NCI-H2171 treated with DMSO at 0.1 percent for 48 hours (cell line): ENCODE results near the gene TOMM5.
A peak's percentile ranks its signal among the peaks of the same experiment; 100 is the strongest.

Experiments used
- DNase-seq: peaks from one replicate; lab custom pipeline; 2025; lab: John Stamatoyannopoulos, UW

The TOMM5 gene

DNA sequence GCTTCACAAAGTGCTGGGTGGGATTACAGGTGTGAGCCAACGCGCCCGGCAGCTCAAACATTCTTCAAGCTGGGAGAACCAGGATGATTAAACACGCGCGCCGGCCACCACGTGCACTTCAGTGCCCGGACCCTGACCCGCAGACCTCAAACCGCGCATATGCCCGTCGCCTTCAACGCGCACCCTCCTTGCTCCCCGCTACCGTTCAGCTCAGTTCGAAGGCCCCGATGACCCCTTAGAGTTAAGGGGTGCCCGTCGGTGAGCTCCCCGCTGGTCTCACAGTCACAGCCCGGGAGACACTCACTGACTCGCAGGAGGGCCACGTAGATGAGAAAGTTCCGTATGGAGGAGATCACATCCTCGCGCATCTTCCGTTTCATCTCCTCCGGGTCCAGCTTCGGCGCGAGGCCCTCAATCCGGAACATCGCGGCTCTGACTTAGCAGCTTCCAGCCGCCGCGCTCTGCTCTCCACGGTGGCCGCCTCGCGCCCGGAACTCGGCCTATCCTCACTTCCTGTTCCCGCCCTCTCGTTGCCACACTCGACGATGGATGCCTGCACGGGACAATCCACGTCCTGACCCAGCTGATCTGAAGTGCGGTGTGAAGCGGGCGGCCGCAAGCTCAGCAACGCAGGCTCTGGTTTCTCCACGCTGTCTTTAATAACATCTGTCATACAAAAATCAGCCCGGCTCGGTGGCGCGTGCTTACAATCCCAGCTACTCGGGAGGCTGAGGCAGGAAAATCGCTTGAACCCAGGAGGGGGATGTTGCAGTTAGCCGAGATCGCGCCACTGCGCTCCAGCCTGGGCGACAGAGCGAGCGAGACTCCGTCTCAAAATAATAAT lies at the start of gene TOMM5:
Gene TOMM5, minus strand, starts transcription at position 490 of the 844 bp plus-strand sequence. Its CDS starts 65 bp downstream, at position 425.
- peak; percentile 84 for DNase-seq

DNA sequence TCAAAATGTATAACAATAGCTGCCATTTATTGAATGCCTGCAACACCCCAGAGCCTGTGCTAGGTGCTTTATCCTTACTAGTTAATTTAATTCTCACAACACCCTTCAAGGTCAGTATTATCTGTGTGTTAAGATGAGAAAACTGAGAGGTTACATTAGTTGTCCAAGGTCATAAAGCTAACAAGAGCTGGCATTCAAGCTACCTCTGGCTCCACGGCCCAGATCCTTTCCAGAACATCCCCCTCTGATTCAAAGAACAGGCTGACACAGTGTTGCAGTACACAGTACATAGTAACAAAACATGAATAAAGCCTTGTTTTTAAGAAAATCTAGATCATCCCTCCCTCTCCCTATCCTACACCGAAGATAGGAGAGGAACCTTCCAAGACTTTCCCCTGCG lies 48.9 kb upstream of the TOMM5 start:
- DNase-seq: no peak

DNA sequence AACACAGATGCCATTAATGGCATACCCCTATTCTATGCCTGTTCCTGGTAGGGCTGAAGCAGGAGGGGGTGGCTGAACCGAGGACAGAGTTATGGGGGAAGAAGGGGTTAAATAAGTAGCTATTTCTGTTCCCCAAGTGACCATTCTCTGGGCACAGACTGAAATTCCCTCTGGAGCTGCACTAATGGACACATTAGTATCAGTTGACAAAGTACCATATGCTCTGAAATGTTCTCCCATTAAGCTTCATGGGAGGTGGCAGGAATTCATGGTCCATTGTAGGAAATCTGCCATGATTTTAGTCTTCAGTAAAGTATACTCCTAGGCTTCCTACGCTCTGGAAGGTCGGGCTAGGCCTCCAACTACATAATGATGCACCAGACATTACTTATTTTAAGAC lies 47.8 kb upstream of the TOMM5 start:
- DNase-seq: peak; percentile 87

DNA sequence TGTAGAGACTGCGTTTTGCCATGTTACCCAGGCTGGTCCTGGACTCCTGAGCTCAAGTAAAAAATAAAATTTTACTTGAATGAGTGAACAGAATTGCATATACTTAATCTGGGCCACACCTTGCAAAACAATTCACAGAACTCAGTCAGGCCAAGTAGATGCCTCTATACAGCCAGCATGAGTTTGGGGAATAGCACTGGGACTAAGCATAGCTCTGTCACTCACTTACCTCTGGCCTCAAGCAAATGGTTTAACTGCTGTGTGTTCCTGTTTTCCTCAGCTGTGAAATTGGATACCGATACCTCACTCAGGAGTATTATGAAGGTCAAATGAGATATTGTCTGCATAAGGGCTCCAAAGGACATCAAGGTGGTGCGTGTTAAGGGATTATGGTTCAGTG lies 47.4 kb upstream of the TOMM5 start:
- peak; percentile 78 for DNase-seq

DNA sequence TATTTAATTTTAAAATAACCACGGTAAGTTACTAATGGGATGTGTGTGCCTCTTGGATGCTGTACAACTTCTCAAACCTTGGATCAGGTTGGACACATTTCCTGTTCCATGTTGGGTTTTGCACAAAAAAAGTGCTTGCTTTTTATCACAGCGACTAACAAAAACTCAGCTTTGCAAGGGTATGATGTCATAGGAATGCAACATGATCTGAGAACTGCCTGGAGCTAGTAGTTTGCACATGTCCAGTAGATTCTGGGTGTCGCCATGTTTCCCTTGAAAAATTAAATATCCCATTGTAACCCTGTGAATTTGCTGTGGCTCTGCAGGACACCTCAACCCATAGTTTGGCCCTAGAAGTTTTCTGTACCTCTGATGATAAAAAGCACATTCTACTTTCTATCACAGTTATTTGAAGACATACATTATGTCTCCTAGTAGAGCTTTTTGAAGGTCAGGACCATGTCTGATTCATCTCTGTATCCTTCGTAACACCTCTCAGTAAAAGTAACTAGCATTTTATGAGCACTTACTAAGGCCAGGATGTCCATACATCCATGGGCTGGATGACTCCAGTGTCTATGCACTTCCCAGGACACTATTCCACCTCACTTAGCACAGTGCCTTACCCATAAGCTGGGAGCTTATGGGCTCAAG lies 46.8 kb upstream of the TOMM5 start:
- no peak for DNase-seq

DNA sequence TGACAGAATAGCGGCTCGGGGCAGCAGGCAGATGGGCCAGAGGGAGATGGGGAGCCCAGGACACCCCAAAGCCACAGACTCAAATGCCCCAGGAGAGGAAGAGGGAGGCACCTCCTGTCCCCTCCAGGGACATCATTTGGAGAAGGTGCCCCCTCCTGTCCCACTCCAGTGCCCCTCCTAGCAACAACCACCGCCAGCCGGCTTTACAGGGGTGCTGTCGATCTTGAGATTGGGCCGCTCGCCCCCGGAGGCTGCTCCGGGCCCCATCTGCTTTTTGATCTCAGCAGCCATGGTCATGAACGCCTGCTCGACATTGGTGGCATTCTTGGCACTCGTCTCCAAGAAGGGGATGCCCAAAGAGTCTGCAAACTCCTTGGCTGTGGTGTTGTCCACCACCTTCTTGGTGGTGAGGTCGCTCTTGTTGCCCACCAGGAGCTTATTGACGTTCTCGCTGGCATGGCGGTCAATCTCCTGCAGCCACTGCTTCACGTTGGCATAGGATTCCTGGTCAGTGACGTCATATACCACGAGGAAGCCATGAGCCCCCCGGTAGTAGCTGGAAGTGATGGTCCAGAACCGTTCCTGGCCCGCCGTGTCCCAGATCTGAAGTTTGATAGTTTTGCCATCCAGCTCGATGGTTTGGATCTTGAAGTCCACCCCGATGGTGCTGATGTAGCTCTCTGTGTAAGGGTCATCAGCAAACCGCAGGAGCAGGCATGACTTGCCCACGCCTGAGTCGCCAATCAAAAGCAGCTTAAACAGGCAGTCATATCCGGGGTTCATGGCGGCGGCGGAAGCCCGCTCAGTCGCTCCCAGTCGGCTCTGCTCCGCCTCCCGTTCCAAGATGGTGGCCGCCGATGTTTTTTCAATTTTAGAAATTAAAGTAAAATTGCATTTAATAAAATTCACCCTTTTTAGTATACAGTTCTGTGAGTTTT lies 44.4 kb upstream of the TOMM5 start:
- DNase-seq: no peak

DNA sequence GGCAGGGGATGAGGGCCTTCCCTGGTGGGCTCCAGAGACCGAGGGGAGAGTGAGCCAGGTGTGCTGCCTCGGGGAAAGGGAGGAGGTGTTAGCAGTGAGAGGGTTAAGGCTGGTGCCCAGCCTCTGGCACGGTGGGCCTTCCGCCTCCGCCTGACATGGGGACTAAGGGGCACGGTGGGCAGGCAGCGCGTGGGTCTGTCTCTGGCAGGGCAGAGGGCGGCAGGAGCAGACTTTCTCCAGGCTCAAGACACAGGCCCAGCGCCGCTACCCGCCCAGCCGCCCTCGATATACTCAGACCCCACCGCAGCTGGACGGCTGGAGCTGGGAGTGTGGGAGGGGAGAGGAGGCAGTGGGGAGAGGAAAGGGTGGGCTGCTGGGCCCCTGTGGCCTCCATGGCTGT lies 43.4 kb upstream of the TOMM5 start:
- DNase-seq: no peak

DNA sequence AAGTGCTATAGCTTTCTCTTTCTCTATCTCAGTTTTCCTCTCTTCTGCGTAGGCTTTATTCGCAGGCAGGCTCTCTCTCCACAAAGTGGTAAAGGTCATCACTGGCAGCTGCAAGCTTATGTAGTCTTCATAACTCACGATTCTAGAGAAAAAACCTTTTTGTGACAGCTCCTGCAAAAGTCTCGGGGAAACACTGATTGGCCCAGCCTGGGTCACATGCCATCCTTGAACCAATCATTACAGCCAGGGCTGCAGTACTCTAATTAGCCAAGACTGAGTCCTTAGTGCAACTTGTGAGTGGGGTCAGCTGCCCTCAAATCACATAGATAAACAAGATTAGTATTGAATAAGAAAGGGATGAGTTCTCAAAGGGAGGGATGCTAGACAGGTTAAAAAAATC lies 40.1 kb upstream of the TOMM5 start:
- no peak for DNase-seq

DNA sequence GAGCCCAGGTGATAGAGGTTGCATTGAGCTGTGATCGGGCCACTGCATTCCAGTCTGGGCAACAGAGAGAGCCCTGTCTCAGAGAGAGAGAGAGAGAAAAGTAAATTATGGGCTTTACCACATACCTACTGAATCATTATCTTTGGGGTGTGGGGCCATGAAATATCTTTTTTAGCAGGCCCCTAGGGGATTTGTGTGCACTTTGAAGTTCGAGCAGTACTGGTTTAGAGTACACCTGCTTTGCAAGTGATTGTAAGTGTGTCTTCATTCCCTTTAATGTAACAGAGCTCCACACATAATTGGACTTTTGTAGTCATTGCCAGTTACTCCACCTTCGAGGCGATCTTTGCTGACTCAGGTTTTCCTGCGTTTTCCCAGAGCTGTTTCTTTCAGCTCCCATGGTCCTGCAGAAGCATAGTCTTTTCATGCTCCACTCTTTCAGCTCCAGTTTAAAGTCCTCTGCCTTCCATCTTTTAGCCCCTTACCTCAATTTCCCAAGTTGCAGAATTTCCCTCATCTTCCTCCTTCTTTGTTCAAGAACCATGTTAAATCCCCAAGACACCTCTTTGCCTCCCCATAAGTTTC lies 34.4 kb upstream of the TOMM5 start:
- DNase-seq: no peak

DNA sequence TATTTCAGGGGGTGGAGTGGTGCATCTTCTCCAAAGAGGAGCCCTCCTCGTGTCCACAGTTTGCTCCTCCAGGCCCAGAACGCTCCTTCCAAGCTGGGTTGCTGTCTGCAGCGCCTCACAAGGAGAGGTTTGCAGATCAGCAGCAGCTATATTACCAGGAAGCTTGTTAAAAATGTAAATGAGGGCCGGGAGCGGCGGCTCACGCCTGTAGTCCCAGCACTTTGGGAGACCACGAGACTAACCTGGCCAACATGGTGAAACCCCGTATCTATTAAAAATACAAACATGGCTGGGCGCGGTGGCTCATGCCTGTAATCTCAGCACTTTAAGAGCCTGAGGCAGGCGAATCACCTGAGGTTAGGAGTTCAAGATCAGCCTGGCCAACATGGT lies 33.4 kb upstream of the TOMM5 start:
- DNase-seq: no peak

DNA sequence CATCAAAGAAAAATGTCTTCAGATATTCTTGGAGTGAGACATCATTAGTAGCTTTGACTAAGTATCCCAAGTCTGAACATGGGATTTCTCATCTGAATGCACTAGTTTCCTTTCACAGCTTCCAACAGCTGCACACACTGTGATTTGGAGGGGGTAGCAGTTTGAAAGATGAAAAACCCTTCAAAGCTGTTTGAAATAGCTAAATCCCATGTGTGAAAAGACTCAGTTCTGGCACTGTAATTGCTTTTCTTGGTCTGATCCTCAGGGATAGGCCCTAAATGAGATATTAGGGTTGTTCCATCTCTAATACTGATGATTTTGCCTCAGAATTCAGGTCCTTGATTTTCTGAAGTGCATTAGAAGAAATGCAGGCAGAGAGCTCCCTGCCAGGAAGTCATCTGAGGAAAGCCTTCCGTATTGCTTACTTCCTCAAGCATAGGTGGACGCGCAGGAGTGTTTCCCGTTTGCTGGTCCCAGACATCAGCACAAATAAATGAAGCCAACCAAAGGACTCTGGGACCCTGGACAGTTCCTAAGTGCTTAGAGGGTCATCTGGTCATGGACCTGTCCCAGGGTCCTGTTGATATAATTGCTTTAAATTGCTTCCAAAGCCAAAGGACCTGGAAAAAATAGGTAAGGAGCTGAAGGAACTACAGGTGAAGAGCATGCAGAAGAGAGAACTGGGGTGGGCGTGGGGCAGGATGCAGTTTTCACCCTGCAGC lies 32.8 kb upstream of the TOMM5 start:
- no peak for DNase-seq

DNA sequence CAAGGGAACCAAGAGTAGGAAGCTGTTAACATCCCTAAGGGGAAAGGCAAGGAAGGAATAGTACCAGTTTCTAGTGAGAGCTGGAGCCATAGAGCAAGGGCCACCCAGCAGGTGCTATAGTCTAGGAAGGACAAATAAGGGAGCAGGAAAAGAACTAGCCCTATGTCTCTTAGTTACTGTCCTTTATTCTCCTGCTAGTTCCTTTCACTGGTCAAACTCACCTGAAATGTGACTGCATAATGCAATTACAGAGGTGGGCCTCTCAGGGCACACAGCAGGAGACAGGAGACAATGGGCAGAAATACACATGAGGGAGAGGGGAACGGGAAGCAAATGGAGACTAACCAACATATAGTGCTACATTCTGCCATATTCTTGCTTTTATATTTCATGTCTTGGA lies 31.7 kb upstream of the TOMM5 start:
- no peak for DNase-seq

DNA sequence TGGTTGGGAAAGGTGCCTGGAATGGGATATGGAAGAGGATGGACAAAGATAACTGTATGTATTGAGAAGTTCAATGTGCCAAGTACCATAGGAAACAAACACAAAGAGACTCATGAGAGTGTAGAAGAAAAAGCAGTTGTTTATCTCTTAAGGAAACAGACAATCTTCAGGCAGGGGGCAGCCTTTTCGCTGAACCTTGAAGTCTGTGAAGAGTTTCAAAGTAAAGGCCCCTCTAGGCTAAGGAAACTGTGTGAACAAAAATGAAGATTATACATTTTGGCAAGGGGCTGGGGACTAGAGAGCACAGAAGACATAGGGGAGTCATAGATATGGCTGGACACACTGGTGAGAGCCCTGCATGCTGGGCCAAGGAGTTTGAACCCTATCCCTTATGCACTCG lies 30.9 kb upstream of the TOMM5 start:
- no peak for DNase-seq

DNA sequence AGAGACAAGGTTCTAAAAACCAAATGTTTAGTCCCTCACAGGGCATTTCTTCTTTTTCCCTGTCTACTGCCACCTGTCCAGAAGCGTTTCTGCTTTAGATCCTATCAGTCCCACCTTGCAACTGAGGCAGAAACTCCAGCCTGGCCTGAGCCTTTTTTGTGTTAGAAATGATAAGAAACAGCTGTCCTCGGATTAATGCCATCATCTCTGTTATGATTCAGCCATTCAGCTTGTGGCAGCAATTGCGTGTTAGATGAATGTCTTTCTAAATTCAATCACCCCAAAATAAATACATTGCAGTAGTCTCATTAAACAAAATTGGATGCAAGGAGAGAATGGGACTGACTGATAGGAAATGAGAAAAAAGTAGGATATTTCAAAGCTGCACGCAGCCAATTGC lies 30.1 kb upstream of the TOMM5 start:
- no peak for DNase-seq

DNA sequence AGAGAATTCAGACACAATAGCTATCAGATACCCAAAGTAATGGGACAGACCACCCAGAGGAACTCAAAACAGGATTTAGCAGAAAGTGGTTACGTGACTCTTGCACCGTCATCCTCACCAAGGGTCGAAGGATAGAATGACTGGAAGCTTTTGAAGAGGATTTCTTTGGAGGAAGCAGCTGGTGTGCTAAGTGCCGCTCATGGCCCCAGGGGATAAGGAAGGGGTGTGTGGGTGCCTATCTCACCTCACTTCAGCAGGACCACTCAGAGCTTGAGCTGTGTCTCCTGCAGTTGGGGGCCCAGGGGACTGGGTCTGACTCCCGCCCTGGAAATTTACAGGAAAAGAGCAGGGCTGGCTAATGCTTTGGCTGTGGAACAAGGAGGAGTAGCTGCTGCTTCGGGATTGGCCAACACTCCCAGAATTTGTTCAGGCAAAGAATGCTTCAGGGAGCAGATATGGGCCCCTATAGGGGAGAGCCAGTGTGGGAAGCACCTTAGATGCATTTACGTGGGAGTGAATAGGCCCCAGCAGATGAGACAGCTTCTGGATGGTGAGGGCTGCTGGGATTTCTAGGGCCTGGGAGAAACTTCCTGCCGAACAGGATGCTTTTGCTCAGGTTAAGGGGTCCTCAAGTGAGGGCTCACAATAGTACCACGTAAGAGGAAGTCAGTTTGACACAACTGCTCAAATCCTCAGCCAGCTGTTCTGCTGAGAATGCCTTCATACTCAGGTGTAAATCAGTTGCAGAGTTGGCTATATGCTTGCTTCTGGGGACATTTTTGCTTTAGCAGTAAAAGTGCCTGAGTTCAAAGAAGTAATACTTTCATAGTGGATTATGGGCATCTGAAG lies 29.1 kb upstream of the TOMM5 start:
- DNase-seq: peak; percentile 63

DNA sequence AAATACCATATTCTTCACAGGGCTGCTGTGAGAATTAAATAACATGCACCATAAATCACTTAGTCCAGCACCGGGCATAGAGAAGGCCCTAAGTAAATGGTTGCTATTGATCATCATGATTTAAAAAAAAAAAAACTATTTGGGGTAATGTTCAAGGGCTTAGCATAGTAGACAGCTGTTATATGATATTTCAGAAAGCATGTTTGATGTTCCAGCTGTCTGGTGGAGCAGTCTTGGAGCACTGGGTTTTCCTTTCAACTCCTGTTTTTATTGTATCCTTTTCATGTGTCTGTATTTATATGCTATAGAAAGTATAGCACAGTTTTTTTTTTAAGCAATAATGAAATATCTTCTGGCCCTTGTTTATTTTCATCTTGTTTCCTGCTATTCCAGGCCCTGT lies 28.0 kb upstream of the TOMM5 start:
- DNase-seq: peak; percentile 36

DNA sequence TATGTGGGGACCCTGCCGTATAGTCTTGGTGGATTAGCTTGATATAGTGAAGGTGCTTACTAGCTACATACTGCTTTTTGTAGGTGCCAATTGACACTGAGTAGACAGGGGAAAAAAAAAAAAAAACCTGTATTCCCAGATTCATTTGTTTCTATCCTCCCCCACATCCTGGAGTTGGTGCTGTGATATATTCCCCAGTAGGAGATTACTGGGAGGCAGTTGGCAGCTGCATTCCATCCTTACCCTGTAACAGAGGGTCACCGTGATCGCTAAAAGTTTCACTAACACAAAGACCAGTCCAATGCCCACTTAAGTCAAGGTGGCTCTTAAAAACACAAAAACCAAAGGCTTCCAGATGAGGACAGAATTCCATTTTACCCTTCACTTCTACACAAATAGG lies 27.4 kb upstream of the TOMM5 start:
- no peak for DNase-seq

DNA sequence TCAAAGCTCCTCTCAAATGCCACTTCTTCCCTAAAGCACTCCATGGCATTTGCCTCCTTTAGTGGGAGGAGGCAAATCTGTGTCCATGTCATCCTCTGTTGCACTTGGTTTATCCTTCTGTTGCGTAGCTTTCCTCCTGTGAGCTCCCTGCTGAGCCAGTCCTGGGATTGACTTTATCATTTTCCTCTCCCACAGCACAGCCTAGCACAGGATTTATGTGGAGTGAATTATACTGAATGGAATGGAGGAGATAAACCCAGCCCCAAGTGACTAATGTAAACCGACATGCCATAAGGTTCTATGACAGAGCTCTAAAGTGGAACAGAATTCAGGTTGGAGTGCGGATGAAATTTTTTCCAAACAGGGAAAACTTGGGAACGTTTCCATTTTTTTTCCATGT lies 26.4 kb upstream of the TOMM5 start:
- no peak for DNase-seq

DNA sequence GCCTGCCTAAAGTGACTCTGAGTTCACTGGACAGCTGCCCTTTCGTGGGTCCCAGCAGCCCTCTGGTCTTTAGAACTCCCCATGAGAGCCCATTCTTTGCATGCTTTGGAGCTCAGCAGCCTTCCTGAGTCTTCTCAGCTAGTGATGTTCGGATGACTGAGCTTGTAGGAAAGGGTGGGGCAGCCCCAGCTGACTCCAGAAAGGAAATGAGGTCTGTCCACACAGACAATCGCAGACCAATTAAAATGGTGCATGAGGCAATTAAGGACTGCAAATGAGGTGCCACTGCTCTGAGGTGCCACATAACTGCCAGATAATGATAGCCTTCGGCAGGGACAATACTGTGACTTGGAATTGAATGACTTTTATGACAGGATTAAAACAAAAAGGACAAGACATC lies 25.4 kb upstream of the TOMM5 start:
- no peak for DNase-seq

DNA sequence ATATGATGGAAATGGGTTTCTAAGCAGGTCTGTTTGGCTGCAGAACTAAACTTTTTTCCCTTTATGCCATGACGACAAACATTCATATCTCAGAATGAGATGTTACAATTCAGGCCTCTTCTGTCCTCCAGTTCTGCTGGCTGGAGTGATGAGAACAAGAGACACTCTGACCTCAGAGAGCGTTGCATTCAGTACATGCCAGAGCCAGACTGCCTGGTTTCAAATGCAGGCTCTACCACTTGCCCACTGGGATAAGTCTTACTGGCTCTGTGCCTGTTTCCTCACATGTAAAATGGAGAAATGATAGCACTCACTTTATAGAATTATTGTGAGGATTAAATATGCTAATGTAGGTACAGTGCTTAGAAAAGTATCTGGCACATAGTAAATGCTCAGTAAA lies 24.8 kb upstream of the TOMM5 start:
- DNase-seq: no peak

DNA sequence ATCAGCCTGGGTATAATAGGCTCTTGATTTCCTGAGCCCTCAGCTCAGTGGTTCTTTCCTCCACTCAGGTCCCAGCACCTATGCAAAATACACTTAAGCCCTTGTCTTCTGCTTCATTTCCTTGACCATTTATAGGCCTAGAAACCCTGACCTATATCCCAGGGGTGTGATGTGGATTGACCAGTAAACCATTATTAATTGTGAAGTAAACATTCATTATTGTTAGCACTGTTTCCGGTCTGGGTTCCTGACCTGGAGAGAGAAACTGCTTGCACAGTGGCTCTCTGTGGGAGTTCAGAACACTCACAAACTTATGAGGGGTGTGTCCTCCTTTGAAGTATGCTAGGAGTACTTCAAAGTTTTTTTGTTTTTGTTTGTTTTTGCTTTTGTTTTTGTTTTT lies 19.6 kb upstream of the TOMM5 start:
- no peak for DNase-seq
